ENCODE measurements around the gene WDR27. TPM values are rescaled to one million over a fixed set of nuclear protein-coding genes. Genes with fewer than 3 reads are reported as not detected.

WDR27 gene
- total and polyA plus RNA-seq, 10 of the 15 experiments (the other 5 are each of a cell fraction or from before 2014, with no cell fraction given) = 1.9 to 33.2 (median 19.0) TPM

DNA sequence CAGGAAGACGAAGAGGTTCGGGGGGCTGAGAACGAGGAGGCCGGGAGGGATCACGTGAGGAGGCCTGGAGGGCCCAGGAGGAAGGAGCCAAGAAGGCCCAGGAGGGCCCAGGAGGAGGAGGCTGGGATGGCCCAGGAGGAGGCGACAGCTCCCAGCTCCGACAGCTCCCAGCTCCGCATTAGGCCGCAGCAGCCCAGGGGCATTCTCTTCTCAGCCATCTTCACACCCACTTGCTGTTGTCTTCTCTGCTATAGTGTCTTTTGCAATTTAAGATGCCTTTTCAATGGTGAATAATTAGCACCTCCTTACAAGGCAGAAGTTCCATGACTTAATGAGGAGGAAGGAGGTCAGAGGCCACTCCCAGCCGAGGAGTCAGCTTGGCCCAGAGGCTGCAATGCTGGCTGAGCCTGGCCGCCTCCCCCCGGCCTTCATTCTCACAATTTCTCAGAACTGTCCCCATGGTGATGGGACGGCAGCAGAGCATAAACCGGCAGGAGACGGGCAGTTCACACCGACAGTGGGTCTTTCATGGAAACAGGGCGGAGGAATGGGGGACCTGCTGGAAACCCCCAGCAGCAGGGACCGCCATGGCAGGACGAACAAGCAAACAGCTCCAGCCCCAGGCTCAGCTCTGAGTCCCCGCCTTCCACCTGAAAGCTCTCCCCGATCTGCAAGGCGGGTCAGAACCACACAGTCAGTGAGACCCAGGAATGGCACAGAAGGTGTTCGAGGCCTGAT, 45.1 kb downstream of the WDR27 start:
- WGBS (ENCODE audit: insufficient coverage, insufficient replicate concordance, low lambda C conversion rate, missing lambda C conversion rate) = 96% methylated on average over 23 of the region's 23 CpGs
- Histone ChIP-seq H3K36me3 (ENCODE audit: control insufficient read depth in 2 of 2, insufficient read depth in 2 of 2, low read length in 1 of 2) (no peaks in the 10 kb centered on the region; a peak in 2 of 4 replicates), H3K9me3 (replicated peaks; ENCODE audit: control insufficient read depth, insufficient read depth, low read length) (no peaks in the 10 kb centered on the region), H3K4me1 (ENCODE audit: control insufficient read depth, insufficient read depth, low read length) (no peaks in the 10 kb centered on the region), H3K27me3 (replicated peaks in 1 of 2; ENCODE audit: control insufficient read depth in 2 of 2, insufficient read depth in 2 of 2, low read length in 1 of 2) (no peaks in the 10 kb centered on the region), H3K27ac (ENCODE audit: control insufficient read depth, insufficient read depth) (no peak overlapping the region), H4K20me1 (ENCODE audit: control insufficient read depth, insufficient read depth) (no peaks in the 10 kb centered on the region), H3K4me2 (ENCODE audit: control insufficient read depth, insufficient read depth) (no peak overlapping the region), H3K9ac (ENCODE audit: control insufficient read depth, insufficient read depth, low read length) (no peak overlapping the region), H2AFZ (ENCODE audit: control insufficient read depth, low read depth, low read length) (no peak overlapping the region), H3K4me3 (no peak overlapping the region), H3K79me2 (ENCODE audit: control insufficient read depth, insufficient read depth, low read length) (no peaks in the 10 kb centered on the region)
- in situ Hi-C loops (cut with MboI) = no loop called here
- TF ChIP-seq NFYA (IDR thresholded peaks at IDR 0.05; ENCODE audit: borderline replicate concordance, low read depth, low read length) (no peak), ZNF207 (IDR thresholded peaks at IDR 0.05; ENCODE audit: borderline replicate concordance) (no peak), MEF2A (IDR thresholded peaks at IDR 0.05; ENCODE audit: insufficient read depth, low read depth, low read length) (no peak), CHD4 (IDR thresholded peaks at IDR 0.05) (no peak), IKZF1 (conservative IDR thresholded peaks at IDR 0.05) (no peak), FOS (IDR thresholded peaks at IDR 0.05; ENCODE audit: borderline replicate concordance, extremely low read depth, insufficient read length) (no peak)
- ATAC-seq = no peak
- BruUV-seq (replicated peaks) = no TSS peak
- no peak for DNase-seq (ENCODE audit: low read depth, low spot score)
- no peak for FAIRE-seq
- ChIA-PET POLR2A (no interaction called here), CTCF (no interaction called here), RAD21 (ENCODE audit: unreplicated experiment) (no interaction called here), SMC1A (ENCODE audit: uncharacterized antibody, unreplicated experiment) (no interaction called here)
- intact Hi-C loops (cut with micrococcal nuclease; ENCODE audit: unreplicated experiment) = no loop called here
